ENCODE results near the gene ZNF593OS.

Gene ZNF593OS

GRCh38 chr1:26171084-26172072 lies at the start of gene ZNF593OS:
Gene ZNF593OS, minus strand, starts transcription at chr1:26171832. Its CDS starts 171 bp downstream, at chr1:26171661.
- DNase-seq (ENCODE audit: low read depth in 2 of 3, low spot score in 2 of 3), result no peak

GRCh38 chr1:26221094-26221493 lies 49.5 kb upstream of the ZNF593OS start:
- DNase-seq (ENCODE audit: low read depth in 2 of 3, low spot score in 2 of 3), result no peak

GRCh38 chr1:26220199-26220912 lies 48.7 kb upstream of the ZNF593OS start:
- no peak for DNase-seq (ENCODE audit: low read depth in 2 of 3, low spot score in 2 of 3)

- no peak for DNase-seq (ENCODE audit: low read depth in 2 of 3, low spot score in 2 of 3)
These were observed 47.4 kb upstream of the ZNF593OS start for GRCh38 chr1:26218906-26219494.

GRCh38 chr1:26215246-26215645 lies 43.6 kb upstream of the ZNF593OS start:
- DNase-seq (ENCODE audit: low read depth in 2 of 3, low spot score in 2 of 3), result no peak

GRCh38 chr1:26213335-26213905 lies 41.8 kb upstream of the ZNF593OS start:
- DNase-seq (ENCODE audit: low read depth in 2 of 3, low spot score in 2 of 3), result no peak

GRCh38 chr1:26212726-26213125 lies 41.1 kb upstream of the ZNF593OS start:
- DNase-seq (ENCODE audit: low read depth in 2 of 3, low spot score in 2 of 3), result no peak

GRCh38 chr1:26210147-26210870 lies 38.7 kb upstream of the ZNF593OS start:
- no peak for DNase-seq (ENCODE audit: low read depth in 2 of 3, low spot score in 2 of 3)

GRCh38 chr1:26203642-26204318 lies 32.1 kb upstream of the ZNF593OS start:
- DNase-seq (ENCODE audit: low read depth in 2 of 3, low spot score in 2 of 3), result no peak

- no peak for DNase-seq (ENCODE audit: low read depth in 2 of 3, low spot score in 2 of 3)
These were observed 28.8 kb upstream of the ZNF593OS start for GRCh38 chr1:26200413-26200812.

GRCh38 chr1:26197813-26198212 lies 26.2 kb upstream of the ZNF593OS start:
- no peak for DNase-seq (ENCODE audit: low read depth in 2 of 3, low spot score in 2 of 3)

GRCh38 chr1:26197301-26197700 lies 25.7 kb upstream of the ZNF593OS start:
- no peak for DNase-seq (ENCODE audit: low read depth in 2 of 3, low spot score in 2 of 3)

- DNase-seq (ENCODE audit: low read depth in 2 of 3, low spot score in 2 of 3), result no peak
These were observed 24.2 kb upstream of the ZNF593OS start for GRCh38 chr1:26195805-26196204.

- no peak for DNase-seq (ENCODE audit: low read depth in 2 of 3, low spot score in 2 of 3)
These were observed 20.1 kb upstream of the ZNF593OS start for GRCh38 chr1:26191739-26192138.

- DNase-seq (ENCODE audit: low read depth in 2 of 3, low spot score in 2 of 3), result no peak
These were observed 18.8 kb upstream of the ZNF593OS start, which contains the start of gene CATSPER4 for GRCh38 chr1:26190373-26190987. Gene CATSPER4, plus strand, starts transcription at chr1:26190602. Its CDS starts 26 bp downstream, at chr1:26190628.

GRCh38 chr1:26189751-26190275 lies 18.2 kb upstream of the ZNF593OS start:
- no peak for DNase-seq (ENCODE audit: low read depth in 2 of 3, low spot score in 2 of 3)

- no peak for DNase-seq (ENCODE audit: low read depth in 2 of 3, low spot score in 2 of 3)
These were observed 17.7 kb upstream of the ZNF593OS start for GRCh38 chr1:26189331-26189730.

GRCh38 chr1:26188477-26188876 lies 16.8 kb upstream of the ZNF593OS start:
- no peak for DNase-seq (ENCODE audit: low read depth in 2 of 3, low spot score in 2 of 3)

GRCh38 chr1:26187882-26188281 lies 16.2 kb upstream of the ZNF593OS start:
- DNase-seq (ENCODE audit: low read depth in 2 of 3, low spot score in 2 of 3), result no peak
